Measurements from ENCODE around the gene NTM.

DNA sequence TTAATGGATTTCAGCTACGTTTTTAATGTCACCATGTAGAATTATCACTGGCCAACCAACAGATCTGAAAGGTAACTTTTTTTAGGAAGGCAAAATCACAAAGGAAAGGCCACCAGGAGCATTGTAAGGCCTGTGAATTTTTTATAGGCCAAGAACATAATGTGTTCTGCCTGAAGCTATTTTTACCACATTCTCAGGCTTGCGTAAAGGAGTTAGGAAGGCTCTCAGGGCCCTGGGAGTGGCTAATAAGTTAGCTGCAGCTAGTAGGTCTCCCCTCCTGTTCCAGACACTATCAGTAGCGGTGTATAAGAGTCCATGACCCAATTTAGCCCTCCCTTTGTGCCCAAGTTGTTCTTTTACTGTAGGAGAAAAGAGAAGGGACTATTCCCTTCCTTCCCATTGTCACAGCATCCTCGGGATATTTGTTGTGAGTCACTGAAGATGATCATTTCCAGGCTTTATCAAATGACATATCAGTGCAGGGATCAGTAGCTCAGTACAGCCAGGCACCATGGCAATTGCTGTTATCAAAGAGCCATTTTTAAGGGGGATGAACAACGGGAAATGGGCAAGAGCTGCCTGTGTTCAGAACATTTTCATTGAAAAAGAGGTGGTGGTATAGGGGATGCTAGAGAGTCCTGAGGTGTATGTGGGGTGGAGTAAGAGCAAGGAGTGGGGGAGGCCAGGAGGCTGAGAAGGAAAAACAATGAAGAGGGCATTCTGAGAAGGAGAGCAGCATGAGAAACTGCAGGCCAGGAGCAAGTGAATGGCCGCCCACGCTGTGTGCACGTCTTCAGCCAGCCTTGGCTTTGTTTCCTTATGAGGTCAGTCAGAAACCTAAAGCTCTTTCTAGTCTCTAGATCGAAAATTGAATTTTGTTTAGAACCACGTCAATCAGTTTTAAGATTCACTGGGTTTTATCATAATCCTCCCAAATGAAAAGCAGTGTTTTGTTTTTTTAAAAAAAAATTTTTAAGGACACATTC is 940.3 kb downstream of the NTM start:
- TF ChIP-seq, protein P1, sequence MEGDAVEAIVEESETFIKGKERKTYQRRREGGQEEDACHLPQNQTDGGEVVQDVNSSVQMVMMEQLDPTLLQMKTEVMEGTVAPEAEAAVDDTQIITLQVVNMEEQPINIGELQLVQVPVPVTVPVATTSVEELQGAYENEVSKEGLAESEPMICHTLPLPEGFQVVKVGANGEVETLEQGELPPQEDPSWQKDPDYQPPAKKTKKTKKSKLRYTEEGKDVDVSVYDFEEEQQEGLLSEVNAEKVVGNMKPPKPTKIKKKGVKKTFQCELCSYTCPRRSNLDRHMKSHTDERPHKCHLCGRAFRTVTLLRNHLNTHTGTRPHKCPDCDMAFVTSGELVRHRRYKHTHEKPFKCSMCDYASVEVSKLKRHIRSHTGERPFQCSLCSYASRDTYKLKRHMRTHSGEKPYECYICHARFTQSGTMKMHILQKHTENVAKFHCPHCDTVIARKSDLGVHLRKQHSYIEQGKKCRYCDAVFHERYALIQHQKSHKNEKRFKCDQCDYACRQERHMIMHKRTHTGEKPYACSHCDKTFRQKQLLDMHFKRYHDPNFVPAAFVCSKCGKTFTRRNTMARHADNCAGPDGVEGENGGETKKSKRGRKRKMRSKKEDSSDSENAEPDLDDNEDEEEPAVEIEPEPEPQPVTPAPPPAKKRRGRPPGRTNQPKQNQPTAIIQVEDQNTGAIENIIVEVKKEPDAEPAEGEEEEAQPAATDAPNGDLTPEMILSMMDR (IDR thresholded peaks at IDR 0.05): no peak
- no peak for TF ChIP-seq POLR2A (IDR thresholded peaks at IDR 0.05)

Measured in uterus (tissue), 2 donors.